GM12864 (cell line): ENCODE measurements around the gene CUL9.

Source experiments
- DNase-seq: peaks from one replicate; pipeline ENCODE4 v3.0.0-alpha.2; 2011; ENCODE audit warnings: low read depth
- H3K4me3 ChIP-seq: 2 replicates; pipeline ENCODE4 v1.5.1; 2011; ENCODE audit warnings: mild to moderate bottlenecking, low read depth, low read length, control low read depth
- CTCF ChIP-seq: IDR thresholded peaks from 2 replicates; pipeline ENCODE4 v1.5.1; 2011; ENCODE audit warnings: low read depth, mild to moderate bottlenecking, moderate library complexity, low read length, control low read depth, inconsistent platforms; ENCODE audit errors: missing control alignments

The CUL9 gene

GRCh38 chr6:43240950-43241349, 59.0 kb downstream of the CUL9 start:
- no peak for DNase-seq
- H3K4me3 ChIP-seq, result no peak overlapping the region
- TF ChIP-seq CTCF, result no peak

GRCh38 chr6:43241446-43241845, 59.5 kb downstream of the CUL9 start:
- DNase-seq, result no peak
- H3K4me3 ChIP-seq, result no peak overlapping the region
- no peak for TF ChIP-seq CTCF

- TF ChIP-seq CTCF, result no peak
- no peak for DNase-seq
- no peak within 1 kb of the TSS for H3K4me3 ChIP-seq
These were observed 61.1 kb downstream of the CUL9 start, which contains the start of gene TTBK1 for GRCh38 chr6:43242908-43243663. TTBK1 (plus strand) TSS chr6:43243481; CDS start chr6:43246661, 3,180 bp downstream.

- no peak overlapping the region for H3K4me3 ChIP-seq
- no peak for TF ChIP-seq CTCF
- DNase-seq, result no peak
These were observed 61.8 kb downstream of the CUL9 start for GRCh38 chr6:43243664-43244321.

GRCh38 chr6:43246301-43247113, 64.5 kb downstream of the CUL9 start:
- H3K4me3 ChIP-seq, result peak overlapping the region; percentile 77
- TF ChIP-seq CTCF, result no peak
- DNase-seq, result no peak

GRCh38 chr6:43247114-43247999, 65.4 kb downstream of the CUL9 start:
- TF ChIP-seq CTCF, result no peak
- no peak for DNase-seq
- H3K4me3 ChIP-seq, result peak overlapping the region; percentile 77
